HG02759 (cell line): ENCODE measurements around the gene APOA4.
"Not testable (repeated sequence)": the region's sequence is repeated elsewhere in the genome, so short reads cannot be mapped to it uniquely, and the experiment has no call there.

Source experiments
- ATAC-seq: cut with Tn5 transposase; IDR thresholded peaks from one replicate; pipeline ENCODE4 v1.9.1; 2021; ENCODE audit warnings: mild to moderate bottlenecking, moderate library complexity; ENCODE audit not compliant: unreplicated experiment

The APOA4 gene

GRCh38 chr11:116849060-116849459, 26.0 kb upstream of the APOA4 start:
- ATAC-seq = no peak

GRCh38 chr11:116847612-116848011, 24.5 kb upstream of the APOA4 start:
- no peak for ATAC-seq

DNA sequence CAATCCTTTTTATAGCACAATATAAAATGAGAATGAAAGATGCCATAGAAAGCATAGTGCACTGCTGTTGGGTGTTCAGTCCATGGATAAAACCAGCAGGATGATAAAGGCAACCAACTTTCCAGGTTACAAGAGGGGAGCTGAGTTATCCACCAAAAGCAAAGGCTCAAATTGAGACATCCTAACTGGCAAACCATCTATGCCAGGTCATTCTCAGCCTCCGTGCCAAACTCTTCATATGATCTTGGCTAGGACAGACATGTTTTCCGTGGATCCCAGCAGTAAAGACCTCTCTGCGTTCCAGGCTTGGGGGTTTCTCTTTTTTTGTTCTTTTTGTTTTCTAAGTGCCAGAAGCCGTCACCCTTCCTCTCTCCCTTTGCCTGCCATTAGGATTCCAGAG, 21.6 kb upstream of the APOA4 start:
- no peak for ATAC-seq

DNA sequence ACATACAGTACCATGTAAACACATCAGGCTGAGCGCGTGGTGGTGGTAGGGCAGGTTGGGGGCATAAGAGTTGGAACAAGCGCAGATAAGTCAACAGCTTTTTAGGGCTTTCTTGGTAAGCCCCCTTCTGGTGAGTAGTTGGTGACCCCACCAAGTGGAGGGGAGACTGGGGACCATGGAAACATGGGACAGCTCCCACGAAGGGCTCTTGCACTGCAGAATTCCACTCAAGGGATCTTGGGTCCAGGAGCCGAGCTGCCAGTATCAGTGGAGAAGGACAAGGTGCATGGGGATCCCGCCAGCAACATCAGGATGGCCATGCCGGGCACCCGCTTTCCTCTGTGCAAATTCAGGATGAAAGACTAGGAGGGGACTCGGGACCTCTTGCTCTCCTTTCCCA, 20.6 kb upstream of the APOA4 start:
- ATAC-seq = no peak

- no peak for ATAC-seq
Observed at GRCh38 chr11:116842909-116843308, 19.8 kb upstream of the APOA4 start.

- ATAC-seq = no peak
Observed at GRCh38 chr11:116842117-116842516, 19.0 kb upstream of the APOA4 start.

DNA sequence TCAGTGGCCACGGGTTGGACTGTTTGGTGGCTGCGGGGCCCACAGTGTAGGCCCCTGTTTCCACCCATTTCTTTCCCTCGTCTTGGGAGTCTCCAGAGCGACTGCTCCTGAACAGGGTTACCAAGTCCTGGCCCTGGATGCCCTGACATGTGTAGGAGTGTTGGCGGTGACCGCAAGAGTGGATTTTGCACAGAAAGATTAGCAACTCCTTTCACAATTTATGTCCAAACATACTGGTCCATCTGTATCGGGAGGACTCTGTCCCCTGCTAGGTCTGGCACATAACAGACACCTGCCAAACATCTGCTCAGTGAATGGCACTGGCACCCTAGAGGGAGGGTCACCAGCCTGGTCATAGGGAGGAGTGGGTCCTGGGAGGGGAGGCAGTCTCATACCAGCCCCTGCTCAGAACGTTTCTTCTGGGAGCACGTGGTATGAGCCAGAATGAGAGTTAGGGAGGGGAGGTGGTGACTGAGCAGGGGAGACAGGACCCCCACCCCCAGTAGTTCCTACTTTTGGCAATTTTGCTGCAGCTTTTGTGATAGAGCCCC, 17.7 kb upstream of the APOA4 start:
- no peak for ATAC-seq

DNA sequence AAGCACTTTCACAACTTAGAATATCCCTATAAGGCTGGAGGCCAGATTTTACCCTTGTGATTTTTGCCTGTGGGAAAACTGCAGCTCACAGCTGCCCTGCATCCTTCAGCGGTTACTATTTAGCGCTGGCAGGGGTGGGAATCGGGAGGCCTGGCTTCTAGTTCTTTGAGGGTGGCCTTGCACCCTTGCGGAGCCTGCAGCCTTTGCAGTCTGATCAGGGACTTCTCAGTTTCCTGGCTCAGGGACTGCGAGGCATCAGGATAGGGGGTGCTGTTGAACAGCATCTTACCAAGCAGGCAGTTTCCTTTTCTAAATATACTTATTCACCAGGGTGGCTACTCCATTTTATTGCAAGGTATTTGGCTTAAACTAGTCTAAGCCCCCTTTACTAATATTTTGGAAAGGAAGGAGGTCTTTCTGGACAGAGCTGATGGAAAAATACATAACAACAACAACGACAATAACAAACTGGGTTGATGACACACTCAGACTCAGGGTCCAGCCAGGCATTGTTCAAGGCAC, 17.2 kb upstream of the APOA4 start:
- no peak for ATAC-seq

GRCh38 chr11:116838321-116839084, 15.4 kb upstream of the APOA4 start:
- ATAC-seq = no peak

DNA sequence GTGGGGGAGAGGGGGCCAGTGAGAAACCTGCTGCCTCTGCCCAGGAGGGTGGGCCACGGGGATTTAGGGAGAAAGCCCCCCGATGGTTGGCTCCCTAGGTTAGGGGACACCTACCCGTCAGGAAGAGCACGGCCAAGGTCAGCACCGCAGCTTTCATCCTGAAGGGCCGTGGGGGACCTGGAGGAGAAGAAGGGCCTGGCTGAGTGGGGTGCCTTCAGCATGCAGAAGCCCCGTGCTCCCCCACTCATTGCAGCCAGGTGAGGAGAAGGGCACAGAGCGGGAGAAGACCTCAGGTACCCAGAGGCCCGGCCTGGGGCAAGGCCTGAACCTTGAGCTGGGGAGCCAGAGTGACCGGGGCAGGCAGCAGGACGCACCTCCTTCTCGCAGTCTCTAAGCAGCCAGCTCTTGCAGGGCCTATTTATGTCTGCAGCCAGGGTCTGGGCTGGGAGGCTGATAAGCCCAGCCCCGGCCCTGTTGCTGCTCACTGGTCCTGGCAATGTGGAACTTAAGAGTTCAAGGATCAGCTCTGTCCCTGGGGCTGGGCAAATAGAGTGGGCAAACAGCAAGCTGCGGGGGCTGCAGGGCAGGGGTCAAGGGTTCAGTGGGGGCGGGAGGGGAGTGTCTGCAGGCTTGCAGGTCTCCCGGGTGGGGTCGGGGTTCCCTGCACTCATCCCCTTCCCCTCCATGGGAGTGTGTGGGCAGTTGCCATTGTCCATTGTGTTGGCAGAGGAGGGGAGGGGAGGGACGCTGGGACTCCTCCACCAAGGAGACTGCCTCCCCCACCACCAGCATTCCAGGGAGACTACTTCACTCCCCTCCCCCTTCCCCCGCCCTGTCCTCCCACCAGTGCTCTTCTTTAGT, 14.4 kb upstream of the APOA4 start, which contains the start of gene APOA1:
Gene APOA1, minus strand, starts transcription at position 392 of the 861 bp plus-strand sequence. Its CDS starts 235 bp downstream, at position 157.
- no peak for ATAC-seq

DNA sequence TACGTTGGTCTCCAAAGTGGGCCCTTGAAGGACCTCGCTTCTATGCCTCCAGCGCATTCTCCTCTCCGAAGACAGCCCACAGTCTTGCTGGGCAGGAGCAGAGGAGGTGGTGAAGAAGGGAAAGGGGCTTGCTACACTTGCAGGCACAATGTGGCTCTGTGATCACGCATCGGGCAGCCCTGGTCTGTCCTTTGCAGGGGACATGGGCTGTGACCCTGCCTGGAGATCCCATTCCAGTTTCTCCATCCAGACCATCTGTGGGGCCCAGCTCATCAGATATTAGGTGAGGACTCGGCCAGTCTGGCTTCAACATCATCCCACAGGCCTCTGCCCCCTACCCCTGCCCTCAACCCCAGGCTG, 13.5 kb upstream of the APOA4 start:
- ATAC-seq = no peak

DNA sequence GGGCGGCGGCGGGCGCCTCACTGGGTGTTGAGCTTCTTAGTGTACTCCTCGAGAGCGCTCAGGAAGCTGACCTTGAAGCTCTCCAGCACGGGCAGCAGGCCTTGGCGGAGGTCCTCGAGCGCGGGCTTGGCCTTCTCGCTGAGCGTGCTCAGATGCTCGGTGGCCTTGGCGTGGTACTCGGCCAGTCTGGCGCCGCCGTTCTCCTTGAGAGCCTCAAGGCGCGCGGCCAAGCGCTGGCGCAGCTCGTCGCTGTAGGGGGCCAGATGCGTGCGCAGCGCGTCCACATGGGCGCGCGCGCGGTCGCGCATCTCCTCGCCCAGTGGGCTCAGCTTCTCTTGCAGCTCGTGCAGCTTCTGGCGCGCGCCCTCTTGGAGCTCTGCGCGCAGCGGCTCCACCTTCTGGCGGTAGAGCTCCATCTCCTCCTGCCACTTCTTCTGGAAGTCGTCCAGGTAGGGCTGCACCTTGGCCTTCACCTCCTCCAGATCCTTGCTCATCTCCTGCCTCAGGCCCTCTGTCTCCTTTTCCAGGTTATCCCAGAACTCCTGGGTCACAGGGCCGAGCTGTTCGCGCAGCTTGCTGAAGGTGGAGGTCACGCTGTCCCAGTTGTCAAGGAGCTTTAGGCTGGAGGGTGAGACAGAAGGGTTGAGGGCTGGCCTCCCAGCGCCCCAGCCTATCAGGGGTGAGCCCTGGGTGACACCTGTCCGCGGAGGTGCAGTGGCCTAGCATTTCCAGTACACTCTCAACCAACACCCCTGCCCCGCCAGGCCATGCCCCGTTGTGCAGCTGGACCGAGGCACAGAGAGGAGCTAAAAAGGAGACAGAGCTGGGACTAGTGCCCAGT, 12.9 kb upstream of the APOA4 start:
- ATAC-seq = peak; percentile 85

DNA sequence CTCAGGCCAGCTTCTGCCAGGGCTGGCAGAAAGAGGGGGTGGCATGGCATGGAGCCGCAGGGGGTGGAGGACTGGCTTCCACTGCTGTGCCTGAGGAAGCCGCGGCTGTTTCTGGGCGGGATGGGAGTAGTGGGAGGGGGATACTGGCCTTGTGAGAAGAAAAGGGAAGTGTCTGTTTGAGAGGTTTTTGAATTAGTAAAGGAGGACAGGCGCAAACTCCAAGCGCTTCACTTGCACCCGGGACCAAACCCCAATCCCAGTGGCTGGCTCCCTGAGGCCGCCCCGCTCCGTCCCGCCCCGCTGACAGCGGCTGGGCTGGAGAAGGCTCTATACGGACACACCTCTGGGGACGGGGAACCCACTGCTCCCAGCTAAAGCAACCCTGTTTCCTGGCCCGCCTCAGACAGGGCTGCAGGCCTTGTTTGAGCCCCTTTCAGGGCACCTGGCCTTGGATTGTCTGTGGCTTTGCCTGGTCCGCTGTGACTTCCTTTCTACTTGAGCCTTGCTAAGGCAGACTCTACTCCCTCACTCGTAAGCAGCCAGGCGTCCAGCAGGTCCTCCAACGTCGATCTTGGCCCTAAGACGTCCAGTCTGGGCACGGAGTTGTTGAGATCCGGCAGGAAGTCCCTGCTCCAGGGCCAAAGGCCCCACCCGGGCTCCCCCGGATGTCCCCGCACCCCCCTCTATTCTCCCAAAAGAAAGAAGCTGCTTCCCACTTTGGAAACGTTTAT, 12.1 kb upstream of the APOA4 start:
- peak; percentile 19 for ATAC-seq

GRCh38 chr11:116834535-116835041, 11.5 kb upstream of the APOA4 start:
- ATAC-seq = not testable (repeated sequence)

DNA sequence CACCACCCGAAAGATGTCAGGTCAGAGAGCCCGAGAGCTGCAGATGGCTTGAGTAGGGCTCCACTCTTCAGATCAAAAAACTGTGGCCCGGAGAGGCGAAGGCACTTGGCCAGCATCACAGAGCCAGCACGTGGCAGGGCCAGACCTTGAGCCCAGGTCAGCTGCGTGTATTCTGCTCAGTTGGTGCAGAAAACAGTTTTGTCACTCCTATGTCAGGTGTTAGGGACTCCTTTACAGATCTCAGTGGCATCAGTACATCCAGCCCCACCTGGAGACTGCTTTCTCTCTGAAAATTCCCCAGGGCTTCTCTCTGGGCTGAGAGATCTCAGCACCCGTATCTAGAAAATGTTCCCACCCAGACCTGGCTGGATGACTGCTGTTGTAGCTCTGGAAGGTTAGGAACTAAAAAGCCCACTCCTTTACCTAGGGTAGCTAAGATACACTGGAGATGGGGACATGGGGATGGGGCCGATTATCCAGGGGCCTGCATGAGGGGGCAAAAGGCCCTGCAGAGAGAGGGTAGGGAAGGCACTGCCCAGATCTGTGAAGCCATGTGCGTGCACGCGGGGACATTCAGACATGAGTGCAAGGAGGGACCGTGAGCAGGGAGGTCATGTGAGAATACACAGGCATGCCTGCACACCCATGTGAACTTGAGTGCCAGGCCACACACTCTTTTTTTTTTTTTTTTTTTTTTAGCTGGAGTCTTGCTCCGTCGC, 10.9 kb upstream of the APOA4 start:
- ATAC-seq = no peak

DNA sequence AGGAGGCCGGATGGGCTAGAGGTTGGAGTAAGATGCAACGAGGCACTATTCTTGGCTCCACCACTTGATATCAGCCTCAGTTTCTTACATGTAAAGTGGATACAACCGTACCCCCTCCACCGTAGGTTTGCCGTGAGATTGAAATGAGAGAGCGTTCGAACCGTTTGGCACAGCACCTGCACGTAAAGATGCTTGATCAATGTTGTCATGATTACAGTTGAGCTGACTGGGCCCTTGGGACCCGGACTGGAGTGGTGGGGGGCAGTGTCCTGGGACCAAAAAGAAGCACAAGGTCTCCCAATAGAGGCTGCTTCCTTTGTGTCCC, 10.3 kb upstream of the APOA4 start:
- ATAC-seq = no peak

- ATAC-seq = no peak
Observed at GRCh38 chr11:116832350-116833290, 9.5 kb upstream of the APOA4 start.

DNA sequence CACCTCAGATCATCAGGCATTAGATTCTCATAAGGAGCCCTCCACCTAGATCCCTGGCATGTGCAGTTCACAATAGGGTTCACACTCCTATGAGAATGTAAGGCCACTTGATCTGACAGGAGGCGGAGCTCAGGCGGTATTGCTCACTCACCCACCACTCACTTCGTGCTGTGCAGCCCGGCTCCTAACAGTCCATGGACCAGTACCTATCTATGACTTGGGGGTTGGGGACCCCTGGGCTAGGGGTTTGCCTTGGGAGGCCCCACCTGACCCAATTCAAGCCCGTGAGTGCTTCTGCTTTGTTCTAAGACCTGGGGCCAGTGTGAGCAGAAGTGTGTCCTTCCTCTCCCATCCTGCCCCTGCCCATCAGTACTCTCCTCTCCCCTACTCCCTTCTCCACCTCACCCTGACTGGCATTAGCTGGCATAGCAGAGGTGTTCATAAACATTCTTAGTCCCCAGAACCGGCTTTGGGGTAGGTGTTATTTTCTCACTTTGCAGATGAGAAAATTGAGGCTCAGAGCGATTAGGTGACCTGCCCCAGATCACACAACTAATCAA, 8.8 kb upstream of the APOA4 start:
- no peak for ATAC-seq
